Right cardiac atrium (tissue), 5 donors: ENCODE data around the gene ADAMTSL1. TPM values are rescaled to one million over a fixed set of nuclear protein-coding genes. Genes with fewer than 3 reads are reported as not detected.

ENCODE experiments used
- ATAC-seq, 2 donors: fragments of 200-7000 bp; cut with Tn5 transposase; one replicate each; pipeline versions ENCODE4 v1.8.0 to v1.9.1; 2020; ENCODE audit warnings: moderate library complexity in 2 of 2, mild to moderate bottlenecking in 1 of 2
- DNase-seq, 3 donors: peaks; one replicate each; pipeline ENCODE4 v3.0.0-alpha.2; 2020
- H3K27ac ChIP-seq: one replicate; pipeline ENCODE4 v1.5.1; 2013; ENCODE audit warnings: mild to moderate bottlenecking, low read length, control low read depth, moderate library complexity
- H3K27me3 ChIP-seq: one replicate; pipeline ENCODE4 v1.6.1; 2013; ENCODE audit not compliant: control insufficient read depth, insufficient read depth
- H3K4me1 ChIP-seq: one replicate; pipeline ENCODE4 v1.6.1; 2013; ENCODE audit warnings: low read length; ENCODE audit not compliant: control insufficient read depth, insufficient read depth
- H3K4me3 ChIP-seq: one replicate; pipeline ENCODE4 v1.5.1; 2013; ENCODE audit warnings: low read length, control low read depth
- H3K9me3 ChIP-seq: one replicate; pipeline ENCODE4 v1.6.1; 2013; ENCODE audit warnings: low read length; ENCODE audit not compliant: control insufficient read depth
- WGBS: extraction: QIAGEN DNeasy Blood & Tissue Kit; methylation state at CpG from one replicate; pipeline ENCODE4 v1.1.7; 2013; 5-methylcytosine and 5-hydroxymethylcytosine counted together
- intact Hi-C, 4 donors: fragments of 100-400 bp; cut with DNase I; formaldehyde crosslinking; loops; one replicate each; pipeline versions ENCODE4 v1.11.0 to v1.14.0; 2022 to 2023
- polyA plus RNA-seq: library from polyadenylated mRNA; stranded (reverse); fragments of 200-250 nt; gene quantifications from one replicate; pipeline ENCODE4 v1.2.3, GENCODE V29; 2013
- total RNA-seq, 4 donors: library from RNA; stranded (reverse); fragmentation: NEBNext Ultra II Directional; extraction: Animal tissue kit (Norgen Biotek cat#: 25700); gene quantifications; one replicate each; pipeline ENCODE4 v1.2.1, GENCODE V29; 2021
- donor health status: healthy with polysubstance abuse.
- donor health status: DM: no; HTN: yes; CAD: no.
- donor health status: DM: no; HTN: no; CAD: no.
- donor health status: DM: no; HTN: yes; CAD: no; lungs with severe emphysema.
- donor health status: DM: yes; HTN: yes; CAD: no.

The ADAMTSL1 gene
- total and polyA plus RNA-seq, 5 donors: 1.2 to 5.0 (median 3.0) TPM

DNA sequence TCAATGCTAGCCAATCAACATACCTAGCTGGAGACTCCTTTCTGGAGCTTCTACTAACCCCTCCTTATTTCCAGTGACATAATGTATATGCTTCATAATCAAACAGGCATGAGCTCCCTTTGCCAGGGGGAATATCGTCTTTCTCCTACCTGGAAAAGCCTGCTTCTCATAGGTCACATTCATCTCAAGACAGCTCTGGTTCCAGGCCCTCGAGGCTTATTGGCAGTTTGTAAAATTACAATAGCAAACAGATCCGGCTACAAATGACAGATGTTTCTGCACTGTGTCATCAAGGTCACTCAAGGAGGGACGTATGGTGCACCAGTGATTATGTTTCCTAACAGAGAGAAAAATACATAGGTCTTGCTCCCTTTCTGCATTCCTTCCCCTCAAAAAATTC is 419.1 kb downstream of the ADAMTSL1 start:
- Histone ChIP-seq H3K4me1 (no peaks in the 10 kb centered on the region), H3K27me3 (no peaks in the 10 kb centered on the region), H3K27ac (no peak overlapping the region), H3K4me3 (no peak overlapping the region), H3K9me3 (peaks cover 5% of the 10 kb centered on the region)
- no peak for ATAC-seq
- intact Hi-C loops: no loop called here
- DNase-seq: no peak
- WGBS: 93% methylated on average over 4 of the region's 4 CpGs

DNA sequence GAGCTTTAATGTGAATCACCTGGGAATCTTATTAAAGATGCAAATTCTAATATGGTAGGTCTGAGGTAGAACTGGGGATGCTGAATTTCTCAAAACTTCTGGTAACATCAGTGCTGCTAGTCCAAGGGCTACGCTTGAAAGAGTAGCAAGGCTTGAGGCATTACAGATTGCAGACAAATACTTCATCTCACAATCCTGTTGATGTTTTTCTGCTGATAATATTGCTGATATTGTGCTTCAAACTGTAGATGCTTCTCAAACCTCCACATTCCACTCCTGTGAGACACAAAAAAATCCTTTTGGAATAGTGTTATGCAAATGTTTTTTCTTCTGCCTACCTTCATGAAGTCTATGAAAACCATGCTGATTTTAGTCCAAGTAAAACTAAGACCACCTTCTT is 419.5 kb downstream of the ADAMTSL1 start:
- Histone ChIP-seq H3K4me1 (no peaks in the 10 kb centered on the region), H3K27me3 (no peaks in the 10 kb centered on the region), H3K9me3 (peaks cover 5% of the 10 kb centered on the region), H3K27ac (no peak overlapping the region), H3K4me3 (no peak overlapping the region)
- 93% methylated on average over 1 of the region's 1 CpG for WGBS
- ATAC-seq: no peak
- intact Hi-C loops: no loop called here
- DNase-seq: no peak

DNA sequence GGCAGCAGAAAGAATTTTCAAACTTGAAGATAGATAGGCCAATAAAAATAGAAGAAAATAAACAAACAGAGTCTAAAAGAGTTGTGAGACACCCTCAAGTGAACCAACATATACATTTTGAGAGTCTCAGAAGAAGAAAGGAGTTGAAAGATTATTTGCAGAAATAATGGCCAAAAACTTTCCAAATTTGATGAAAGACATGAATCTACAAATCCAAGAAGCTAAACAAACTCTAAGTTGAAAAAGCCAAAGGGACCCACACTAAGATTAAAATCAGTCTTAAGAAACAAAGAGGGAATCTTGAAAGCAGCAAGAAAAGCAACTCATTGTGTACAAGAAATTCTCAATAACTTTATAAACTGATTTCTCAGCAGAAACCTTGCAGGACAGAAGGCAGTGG is 422.1 kb downstream of the ADAMTSL1 start:
- DNase-seq: no peak
- no peak overlapping the region for H3K27ac ChIP-seq
- H3K4me1 ChIP-seq: no peaks in the 10 kb centered on the region
- no peak overlapping the region for H3K4me3 ChIP-seq
- intact Hi-C loops: no loop called here
- H3K27me3 ChIP-seq: no peaks in the 10 kb centered on the region
- peaks cover 5% of the 10 kb centered on the region for H3K9me3 ChIP-seq
- ATAC-seq: no peak

DNA sequence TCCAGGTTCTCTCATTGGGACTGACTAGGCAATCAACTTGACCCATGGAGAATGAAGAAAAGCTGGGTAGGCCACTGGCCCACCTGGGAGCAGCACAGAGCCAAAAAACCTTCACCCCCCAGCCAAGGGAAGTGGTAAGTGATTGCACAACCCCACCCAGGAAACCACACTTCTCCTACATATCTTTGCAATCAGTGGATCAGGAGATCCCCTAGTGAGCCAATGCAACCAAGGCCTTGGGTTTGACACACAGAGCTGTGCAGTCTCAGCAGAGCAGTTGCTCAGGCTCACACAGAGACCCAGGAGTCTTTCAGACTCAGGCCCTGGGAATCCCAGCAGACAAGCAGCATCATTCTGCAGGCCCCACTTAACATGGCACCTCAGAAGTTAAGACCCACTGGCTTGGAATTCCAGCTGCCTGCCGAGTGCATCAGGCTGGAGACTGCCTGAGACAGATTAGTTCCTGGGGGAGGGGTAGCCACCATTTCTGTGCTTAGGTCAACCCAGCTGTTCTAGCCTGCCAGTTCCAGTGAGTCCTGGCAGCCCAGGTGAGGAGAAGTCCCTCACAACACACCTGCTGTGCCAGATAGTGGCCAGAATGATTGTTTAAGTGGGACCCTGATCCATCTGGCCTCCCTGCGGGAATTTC is 422.7 kb downstream of the ADAMTSL1 start:
- 93% methylated on average over 2 of the region's 2 CpGs for WGBS
- Histone ChIP-seq H3K4me3 (no peak overlapping the region), H3K27ac (no peak overlapping the region), H3K4me1 (no peaks in the 10 kb centered on the region), H3K9me3 (peaks cover 5% of the 10 kb centered on the region), H3K27me3 (no peaks in the 10 kb centered on the region)
- intact Hi-C loops: no loop called here
- ATAC-seq: no peak
- no peak for DNase-seq

DNA sequence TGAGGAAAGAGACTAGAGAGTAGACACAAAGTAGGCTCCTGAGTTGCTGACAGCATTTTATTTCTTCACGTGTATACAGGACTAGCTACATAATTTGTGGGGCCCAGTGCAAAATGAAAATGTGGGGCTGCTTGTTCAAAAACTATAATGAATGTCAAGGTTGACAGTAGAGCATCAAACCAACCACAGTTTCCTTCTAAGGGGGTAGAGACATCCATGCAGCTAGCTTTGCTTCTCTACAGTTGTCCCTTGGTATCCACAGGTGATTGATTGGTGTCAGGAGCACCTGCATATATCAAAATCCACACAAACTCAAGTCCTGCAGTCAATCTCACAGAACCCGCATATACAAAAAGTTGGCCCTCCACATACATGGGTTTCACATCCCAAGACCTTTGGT is 429.5 kb downstream of the ADAMTSL1 start:
- Histone ChIP-seq H3K4me1 (no peaks in the 10 kb centered on the region), H3K27me3 (no peaks in the 10 kb centered on the region), H3K27ac (no peak overlapping the region), H3K4me3 (no peak overlapping the region), H3K9me3 (no peaks in the 10 kb centered on the region)
- intact Hi-C loops: loop anchor here in 1 of 4 donors (10.0 kb wide), 1 partner anchor 51 kb away; no protein-coding TSS in a partner anchor
- ATAC-seq (no peak), DNase-seq (no peak)
- WGBS: 93% methylated on average over 2 of the region's 2 CpGs

DNA sequence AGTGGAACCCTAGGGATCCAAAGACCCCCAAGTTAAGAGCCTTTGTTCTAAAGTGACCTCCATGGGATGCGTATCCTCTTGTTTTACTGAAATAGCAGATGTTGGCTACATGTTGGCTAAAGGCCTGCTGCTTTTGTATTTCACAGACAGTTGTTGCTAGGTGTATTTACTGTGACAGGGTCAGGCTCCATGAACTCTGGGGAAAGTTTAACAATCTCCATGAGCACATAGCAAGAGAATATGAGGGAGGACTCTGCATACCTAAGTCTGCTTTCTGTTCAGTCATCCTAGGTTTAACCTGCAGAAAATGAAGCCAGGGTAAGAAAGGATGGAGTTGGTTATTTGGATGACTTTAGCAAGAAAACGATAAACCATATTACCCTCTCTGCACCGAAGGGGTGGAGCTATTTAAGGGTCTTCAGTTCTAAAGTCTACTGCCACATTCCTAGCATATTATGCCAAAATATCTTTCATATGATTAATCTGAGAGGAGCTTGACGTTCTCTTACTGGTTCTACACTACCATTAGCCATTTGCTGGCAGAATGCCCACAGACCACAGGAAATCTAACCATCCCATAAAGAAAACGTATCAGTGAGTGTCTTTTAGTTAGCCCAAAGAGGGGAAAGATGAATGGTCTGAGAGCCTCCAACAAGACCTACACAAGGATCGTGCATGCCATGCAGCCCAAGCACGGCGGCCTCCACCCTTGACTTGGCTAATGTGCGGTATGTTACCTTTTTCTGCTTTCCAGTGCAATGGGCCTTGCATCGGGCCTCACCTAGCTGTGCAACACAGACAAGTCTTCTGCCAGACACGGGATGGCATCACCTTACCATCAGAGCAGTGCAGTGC is 431.3 kb downstream of the ADAMTSL1 start:
- 91% methylated on average over 11 of the region's 11 CpGs for WGBS

DNA sequence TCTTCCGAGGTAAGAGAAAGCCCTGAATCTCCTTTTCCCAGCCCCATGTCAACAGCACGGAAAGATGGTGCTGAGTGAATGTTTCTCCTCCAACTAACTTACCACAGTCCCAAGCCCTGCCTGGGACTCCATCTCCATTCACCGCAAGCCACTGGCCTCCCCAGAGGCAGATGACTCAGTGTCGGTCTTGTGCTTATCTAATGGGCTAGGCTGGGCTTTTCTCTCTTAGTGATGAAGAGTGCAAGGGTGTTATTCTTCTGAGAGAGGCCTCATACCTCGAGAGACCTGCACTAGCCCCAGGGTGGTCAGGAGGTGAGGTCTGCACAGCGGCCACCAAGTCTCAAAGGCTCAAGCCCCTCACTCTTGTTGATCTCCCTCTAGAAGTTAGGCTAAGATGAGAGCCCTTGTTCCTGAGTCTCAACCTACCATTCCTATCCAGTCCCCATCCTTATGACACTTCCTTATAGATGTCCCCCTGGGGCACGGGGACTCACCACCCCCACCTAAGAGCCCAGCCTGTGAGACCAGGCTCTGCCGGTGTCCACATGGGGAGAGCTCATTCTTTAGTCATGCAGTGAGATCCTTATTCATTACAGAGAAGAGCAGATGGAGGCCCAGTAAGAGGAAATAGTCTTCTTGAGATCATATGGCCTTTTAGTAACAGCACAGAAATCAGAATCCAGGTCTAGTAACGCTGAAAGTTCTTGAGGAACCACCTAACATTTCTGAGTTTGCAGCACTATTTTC is 432.1 kb downstream of the ADAMTSL1 start:
- no peaks in the 10 kb centered on the region for H3K27me3 ChIP-seq
- ATAC-seq (peak in 1 of 2 donors; percentile 22), DNase-seq (no peak)
- no peak overlapping the region for H3K27ac ChIP-seq
- H3K4me1 ChIP-seq: no peaks in the 10 kb centered on the region
- 93% methylated on average over 9 of the region's 9 CpGs for WGBS
- no peaks in the 10 kb centered on the region for H3K9me3 ChIP-seq
- intact Hi-C loops: loop anchor here in 1 of 4 donors (10.0 kb wide), 1 partner anchor 49 kb away; no protein-coding TSS in a partner anchor
- no peak overlapping the region for H3K4me3 ChIP-seq

More for the DNA sequence above, 431.3 kb downstream of the ADAMTSL1 start:
- no peak overlapping the region for H3K4me3 ChIP-seq
- intact Hi-C loops: loop anchor here in 1 of 4 donors (10.0 kb wide), 1 partner anchor 50 kb away; no protein-coding TSS in a partner anchor
- ATAC-seq (no peak), DNase-seq (no peak)
- no peak overlapping the region for H3K27ac ChIP-seq
- H3K4me1 ChIP-seq: no peaks in the 10 kb centered on the region
- no peaks in the 10 kb centered on the region for H3K27me3 ChIP-seq
- no peaks in the 10 kb centered on the region for H3K9me3 ChIP-seq

DNA sequence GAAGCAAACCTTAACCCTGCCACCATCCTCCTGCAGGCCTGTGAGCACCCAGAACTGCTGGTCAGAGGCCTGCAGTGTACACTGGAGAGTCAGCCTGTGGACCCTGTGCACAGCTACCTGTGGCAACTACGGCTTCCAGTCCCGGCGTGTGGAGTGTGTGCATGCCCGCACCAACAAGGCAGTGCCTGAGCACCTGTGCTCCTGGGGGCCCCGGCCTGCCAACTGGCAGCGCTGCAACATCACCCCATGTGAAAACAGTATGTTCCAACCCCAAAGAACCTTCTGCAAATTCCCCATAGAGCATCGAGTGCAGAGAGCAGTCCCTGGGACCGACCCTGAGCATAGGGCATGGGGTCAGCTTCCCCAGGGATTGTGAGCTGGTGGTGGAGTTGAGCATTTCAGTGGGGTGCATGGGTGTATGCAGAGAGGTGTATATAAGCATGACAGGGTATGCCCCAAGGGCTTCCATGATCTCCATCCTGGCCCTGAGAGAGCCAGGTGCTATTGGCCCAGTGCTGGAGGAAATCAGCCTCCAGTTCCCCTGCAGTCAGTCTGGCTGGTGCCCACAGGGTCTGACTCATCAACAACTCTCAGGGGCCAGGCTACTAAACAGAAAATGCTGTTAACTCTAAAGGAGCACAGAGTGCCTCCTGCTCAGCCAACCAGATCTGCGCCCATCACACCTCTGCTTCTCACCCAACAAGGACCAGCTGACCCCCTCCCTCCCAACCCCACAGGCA is 432.9 kb downstream of the ADAMTSL1 start:
- DNase-seq (no peak), ATAC-seq (peak in 1 of 2 donors; percentile 25)
- Histone ChIP-seq H3K4me3 (no peak overlapping the region), H3K4me1 (no peaks in the 10 kb centered on the region), H3K9me3 (no peaks in the 10 kb centered on the region), H3K27me3 (no peaks in the 10 kb centered on the region), H3K27ac (no peak overlapping the region)
- intact Hi-C loops: loop anchor here in 1 of 4 donors (10.0 kb wide), 1 partner anchor 48 kb away; no protein-coding TSS in a partner anchor
- 94% methylated on average over 9 of the region's 9 CpGs for WGBS

DNA sequence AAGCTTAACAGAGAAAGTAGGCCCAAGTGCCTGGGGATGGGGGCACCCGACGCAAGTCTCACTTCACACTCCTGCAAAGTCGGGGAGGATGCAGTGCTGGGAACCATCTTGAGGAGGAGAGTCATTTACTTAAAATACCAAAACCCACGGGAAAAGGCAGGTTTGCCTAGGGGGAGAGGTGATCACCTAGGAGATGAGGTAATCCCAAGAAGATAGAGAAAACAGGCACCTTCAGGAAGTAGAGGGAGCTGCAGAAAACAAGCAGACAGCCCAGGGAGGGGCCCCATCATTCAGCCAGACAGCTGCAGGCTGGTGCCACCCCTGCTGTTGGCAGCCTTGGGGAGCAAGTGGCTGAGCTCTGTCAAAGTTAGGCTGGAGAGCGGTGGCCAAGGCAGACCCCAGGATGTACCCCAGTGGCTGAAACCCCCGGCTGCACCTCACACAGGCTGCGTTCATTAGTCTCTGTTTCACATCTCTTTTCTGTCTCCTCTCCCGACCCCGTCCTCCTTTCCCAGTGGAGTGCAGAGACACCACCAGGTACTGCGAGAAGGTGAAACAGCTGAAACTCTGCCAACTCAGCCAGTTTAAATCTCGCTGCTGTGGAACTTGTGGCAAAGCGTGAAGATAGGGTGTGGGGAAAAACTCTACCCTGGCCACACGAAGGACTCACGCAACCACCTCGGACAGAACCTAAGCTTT is 434.1 kb downstream of the ADAMTSL1 start:
- DNase-seq: no peak
- WGBS: 91% methylated on average over 15 of the region's 15 CpGs
- intact Hi-C loops: loop anchor here in 1 of 4 donors (10.0 kb wide), 1 partner anchor 47 kb away; no protein-coding TSS in a partner anchor

More for the DNA sequence above, 434.1 kb downstream of the ADAMTSL1 start:
- H3K4me3 ChIP-seq: no peak overlapping the region
- H3K4me1 ChIP-seq: no peaks in the 10 kb centered on the region
- ATAC-seq: no peak
- no peaks in the 10 kb centered on the region for H3K9me3 ChIP-seq
- no peaks in the 10 kb centered on the region for H3K27me3 ChIP-seq
- H3K27ac ChIP-seq: no peak overlapping the region
